SU-DHL-6 (cell line): ENCODE measurements around the gene SRPK1.
"Not testable (repeated sequence)": the region's sequence is repeated elsewhere in the genome, so short reads cannot be mapped to it uniquely, and the experiment has no call there.

Source experiments
- H2AFZ ChIP-seq: fragments of 200-600 bp; sonication (generic); 2 replicates; pipeline ENCODE4 v1.6.1; 2014; ENCODE audit warnings: low read depth, mild to moderate bottlenecking, moderate library complexity, mixed read lengths, antibody characterized with exemption, low read length; ENCODE audit not compliant: severe bottlenecking
- H3F3A ChIP-seq: fragments of 200-600 bp; shearing (Covaris generic); 2 replicates; pipeline ENCODE4 v1.6.0; 2016; ENCODE audit warnings: antibody characterized with exemption, mild to moderate bottlenecking; ENCODE audit not compliant: insufficient read depth
- H3K27ac ChIP-seq: fragments of 200-600 bp; sonication (generic); 2 replicates; pipeline ENCODE4 v1.5.1; 2016; ENCODE audit warnings: low read depth, mild to moderate bottlenecking, low read length, moderate library complexity, mixed read lengths
- H3K27me3 ChIP-seq: fragments of 200-600 bp; sonication (generic), shearing (Covaris generic); 2 replicates; pipeline ENCODE4 v1.6.0; 2014; ENCODE audit warnings: mild to moderate bottlenecking, low read length
- H3K36me3 ChIP-seq: fragments of 200-600 bp; sonication (generic); 2 replicates; pipeline ENCODE4 v1.6.1; 2014; ENCODE audit warnings: mild to moderate bottlenecking, low read length, mixed read lengths
- H3K4me2 ChIP-seq: fragments of 300-600, 200-600 bp; shearing (Covaris generic), sonication (generic); 2 replicates; pipeline ENCODE4 v1.6.0; 2014; ENCODE audit warnings: low read length, low read depth, mild to moderate bottlenecking; ENCODE audit not compliant: poor library complexity, severe bottlenecking
- H3K4me3 ChIP-seq: fragments of 200-600 bp; sonication (generic); 2 replicates; pipeline ENCODE4 v1.5.1; 2014; ENCODE audit warnings: antibody characterized with exemption, low read length, mild to moderate bottlenecking, mixed read lengths; ENCODE audit not compliant: insufficient read depth, poor library complexity, severe bottlenecking
- H3K79me2 ChIP-seq: fragments of 200-600 bp; sonication (generic); 2 replicates; pipeline ENCODE4 v1.6.1; 2014; ENCODE audit warnings: mild to moderate bottlenecking, low read length, moderate library complexity; ENCODE audit not compliant: insufficient read depth
- H3K9ac ChIP-seq: fragments of 200-600 bp; sonication (generic); 2 replicates; pipeline ENCODE4 v1.7.0; 2014; ENCODE audit warnings: mild to moderate bottlenecking, low read length
- H3K9me2 ChIP-seq: fragments of 200-600 bp; sonication (generic); replicated peaks from 2 replicates; pipeline ENCODE4 v1.6.1; 2014; ENCODE audit warnings: low read length; ENCODE audit not compliant: insufficient read depth
- H3K9me3 ChIP-seq: fragments of 200-600 bp; sonication (generic); 2 replicates; pipeline ENCODE4 v1.6.1; 2014; ENCODE audit warnings: low read length, mixed read lengths; ENCODE audit not compliant: insufficient read depth
- H4K20me1 ChIP-seq: fragments of 200-600 bp; sonication (generic); 2 replicates; pipeline ENCODE4 v1.6.1; 2014; ENCODE audit warnings: low read depth, mild to moderate bottlenecking, antibody characterized with exemption, low read length, moderate library complexity, mixed read lengths
- CTCF ChIP-seq: fragments of 200-600 bp; sonication (generic); IDR thresholded peaks from one replicate; pipeline ENCODE4 v1.5.1; 2017; ENCODE audit warnings: antibody characterized with exemption, mild to moderate bottlenecking, low read length, moderate library complexity; ENCODE audit not compliant: insufficient read depth, poor library complexity, severe bottlenecking
- EZH2phosphoT487 ChIP-seq: fragments of 200-600 bp; sonication (generic), shearing (Covaris generic); conservative IDR thresholded peaks from 2 replicates; pipeline ENCODE4 v1.6.1; 2018; ENCODE audit warnings: mild to moderate bottlenecking, antibody characterized with exemption, low read length, moderate library complexity, mixed read lengths

Gene SRPK1

DNA sequence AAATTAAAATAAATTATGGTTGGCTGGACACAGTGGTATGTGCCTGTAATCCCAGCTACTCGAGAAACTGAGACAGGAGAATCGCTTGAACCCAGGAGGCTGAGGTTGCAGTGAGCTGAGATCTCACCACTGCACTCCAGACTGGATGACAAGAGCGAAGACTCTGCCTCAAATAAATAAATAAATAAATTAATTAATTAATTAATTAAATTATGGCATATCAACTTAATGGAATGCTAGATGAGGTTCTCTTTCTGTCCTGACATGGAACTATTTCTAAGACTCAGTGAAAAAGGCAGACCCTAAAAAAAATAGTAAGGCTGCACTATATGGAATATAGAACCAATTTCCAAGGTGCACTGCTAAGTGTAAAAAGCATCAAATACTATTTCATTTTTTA lies 4.8 kb downstream of the SRPK1 start:
- H3K4me2 ChIP-seq, result peak overlapping the region; percentile 81
- H3K27me3 ChIP-seq, result no peaks in the 10 kb centered on the region
- H3K27ac ChIP-seq, result no peak overlapping the region
- TF ChIP-seq EZH2phosphoT487 (no peak), CTCF (no peak)
- peaks cover 92% of the 10 kb centered on the region for H3K79me2 ChIP-seq
- 0 out of 2 replicates have a peak, but pooled peaks cover 4% of the 10 kb centered on the region for H3F3A ChIP-seq
- no peak overlapping the region for H3K9ac ChIP-seq
- H3K9me3 ChIP-seq, result peaks cover 2% of the 10 kb centered on the region; the same call in 1 of the 2 replicates
- no peak overlapping the region for H2AFZ ChIP-seq
- H3K9me2 ChIP-seq, result no peaks in the 10 kb centered on the region
- H3K36me3 ChIP-seq, result peaks cover 56% of the 10 kb centered on the region
- no peak overlapping the region for H3K4me3 ChIP-seq
- peaks cover 15% of the 10 kb centered on the region for H4K20me1 ChIP-seq

- TF ChIP-seq CTCF (no peak), EZH2phosphoT487 (no peak)
- no peak overlapping the region for H3K4me3 ChIP-seq
- no peak overlapping the region for H3K4me2 ChIP-seq
- peaks cover 15% of the 10 kb centered on the region for H4K20me1 ChIP-seq
- 0 out of 2 replicates have a peak, but pooled peaks cover 3% of the 10 kb centered on the region for H3F3A ChIP-seq
- peaks cover 16% of the 10 kb centered on the region for H3K9me3 ChIP-seq
- H3K9ac ChIP-seq, result no peak overlapping the region
- no peaks in the 10 kb centered on the region for H3K27me3 ChIP-seq
- no peaks in the 10 kb centered on the region for H3K9me2 ChIP-seq
- H3K27ac ChIP-seq, result no peak overlapping the region
- H2AFZ ChIP-seq, result no peak overlapping the region
- H3K36me3 ChIP-seq, result peaks cover 71% of the 10 kb centered on the region
- peaks cover 98% of the 10 kb centered on the region for H3K79me2 ChIP-seq
Measured at GRCh38 chr6:35914536-35914935, 6.4 kb downstream of the SRPK1 start.

- H3K4me3 ChIP-seq, result no peak overlapping the region
- TF ChIP-seq EZH2phosphoT487 (no peak), CTCF (no peak)
- H3K36me3 ChIP-seq, result peaks cover 76% of the 10 kb centered on the region
- no peak overlapping the region for H2AFZ ChIP-seq
- no peak overlapping the region for H3K9ac ChIP-seq
- H3K9me2 ChIP-seq, result no peaks in the 10 kb centered on the region
- peaks cover 4% of the 10 kb centered on the region for H4K20me1 ChIP-seq
- H3K27ac ChIP-seq, result no peak overlapping the region
- peaks cover 5% of the 10 kb centered on the region; the same call in 1 of the 2 replicates for H3F3A ChIP-seq
- H3K27me3 ChIP-seq, result no peaks in the 10 kb centered on the region
- H3K4me2 ChIP-seq, result no peak overlapping the region
- peaks cover 28% of the 10 kb centered on the region for H3K9me3 ChIP-seq
- H3K79me2 ChIP-seq, result peaks cover 98% of the 10 kb centered on the region
Measured at GRCh38 chr6:35911871-35912653, 8.8 kb downstream of the SRPK1 start.

- H3K36me3 ChIP-seq, result peaks cover 76% of the 10 kb centered on the region
- not testable (repeated sequence) for H3K4me2 ChIP-seq, H3K27me3 ChIP-seq, H3F3A ChIP-seq, H3K9ac ChIP-seq, H2AFZ ChIP-seq, H3K9me2 ChIP-seq, H3K27ac ChIP-seq, H3K4me3 ChIP-seq
- H3K79me2 ChIP-seq, result peaks cover 99% of the 10 kb centered on the region
- peaks cover 11% of the 10 kb centered on the region; the same call in 1 of the 2 replicates for H4K20me1 ChIP-seq
- H3K9me3 ChIP-seq, result peaks cover 28% of the 10 kb centered on the region
Measured at GRCh38 chr6:35909571-35909970, 11.3 kb downstream of the SRPK1 start.

DNA sequence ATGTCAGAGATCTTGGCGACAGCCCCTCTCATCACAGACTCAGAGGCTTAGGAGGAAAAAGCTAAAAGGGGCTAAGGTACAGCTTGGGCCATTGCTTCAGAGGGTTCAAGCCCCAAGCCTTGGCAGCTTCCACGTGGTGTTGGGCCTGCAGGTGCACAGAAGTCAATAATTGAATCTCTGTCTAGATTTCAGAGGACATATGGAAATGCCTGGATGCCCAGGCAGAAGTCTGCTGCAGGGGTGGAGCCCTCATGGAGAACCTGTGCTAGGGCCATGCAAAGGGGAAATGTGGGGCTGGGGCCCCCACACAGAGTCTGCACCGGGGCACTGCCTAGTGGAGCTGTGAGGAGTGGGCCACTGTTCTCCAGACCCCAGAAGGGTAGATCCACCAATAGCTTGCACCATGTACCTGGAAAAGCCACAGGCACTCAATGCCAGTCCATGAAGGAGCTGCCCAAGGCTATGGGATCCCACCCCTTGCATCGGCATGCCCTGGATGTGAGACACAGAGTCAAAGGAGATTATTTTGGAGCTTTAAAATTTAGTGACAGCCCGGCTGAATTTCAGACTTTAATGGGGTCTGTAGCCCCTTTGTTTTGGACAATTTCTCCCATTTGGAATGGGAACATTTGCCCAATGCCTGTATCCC lies 12.0 kb downstream of the SRPK1 start:
- peaks cover 28% of the 10 kb centered on the region for H3K9me3 ChIP-seq
- not testable (repeated sequence) for H3K4me3 ChIP-seq, H3K9ac ChIP-seq, H3K9me2 ChIP-seq, H2AFZ ChIP-seq, H3K27me3 ChIP-seq, H3F3A ChIP-seq, H3K4me2 ChIP-seq, H3K27ac ChIP-seq
- peaks cover 75% of the 10 kb centered on the region for H3K36me3 ChIP-seq
- H3K79me2 ChIP-seq, result peaks cover 98% of the 10 kb centered on the region
- peaks cover 11% of the 10 kb centered on the region; the same call in 1 of the 2 replicates for H4K20me1 ChIP-seq
